OCI-LY1 (cell line): ENCODE data around the gene CARMIL1.

ENCODE experiments used
- H2AFZ ChIP-seq: fragments of 200-600 bp; sonication (generic), shearing (Covaris generic); 2 replicates; pipeline ENCODE4 v1.6.0; 2014; ENCODE audit warnings: antibody characterized with exemption, mild to moderate bottlenecking, low read length
- H3F3A ChIP-seq: fragments of 200-600 bp; sonication (generic), shearing (Covaris generic); 2 replicates; pipeline ENCODE4 v1.6.0; 2014; ENCODE audit warnings: mild to moderate bottlenecking, antibody characterized with exemption, low read length, moderate library complexity; ENCODE audit not compliant: insufficient read depth
- H3K27ac ChIP-seq: fragments of 200-600 bp; sonication (generic); 2 replicates; pipeline ENCODE4 v1.5.1; 2014; ENCODE audit warnings: low read length, mixed run types, mild to moderate bottlenecking, low read depth; ENCODE audit not compliant: poor library complexity, severe bottlenecking
- H3K27me3 ChIP-seq: fragments of 200-600 bp; sonication (generic); 2 replicates; pipeline ENCODE4 v1.6.0; 2014; ENCODE audit warnings: antibody characterized with exemption, mild to moderate bottlenecking, low read length, moderate library complexity; ENCODE audit not compliant: insufficient read depth
- H3K36me3 ChIP-seq: fragments of 200-600 bp; sonication (generic); 2 replicates; pipeline ENCODE4 v1.6.1; 2014; ENCODE audit warnings: mild to moderate bottlenecking, antibody characterized with exemption, low read length, moderate library complexity, mixed read lengths; ENCODE audit not compliant: insufficient read depth
- H3K4me1 ChIP-seq: fragments of 200-600 bp; sonication (generic); 2 replicates; pipeline ENCODE4 v1.5.1; 2014; ENCODE audit warnings: mild to moderate bottlenecking, low read length, moderate library complexity; ENCODE audit not compliant: insufficient read depth, severe bottlenecking
- H3K4me2 ChIP-seq: fragments of 200-600 bp; sonication (generic), shearing (Covaris generic); 2 replicates; pipeline ENCODE4 v1.6.1; 2014; ENCODE audit warnings: low read length
- H3K4me3 ChIP-seq: fragments of 200-600 bp; sonication (generic); 2 replicates; pipeline ENCODE4 v1.5.1; 2014; ENCODE audit warnings: low read length, low read depth, mild to moderate bottlenecking, mixed read lengths; ENCODE audit not compliant: poor library complexity, severe bottlenecking
- H3K79me2 ChIP-seq: fragments of 200-600 bp; shearing (Covaris generic); 2 replicates; pipeline ENCODE4 v1.6.1; 2016; ENCODE audit warnings: mixed run types, low read length, mixed read lengths; ENCODE audit not compliant: insufficient read depth
- H3K9ac ChIP-seq: fragments of 200-600 bp; sonication (generic), shearing (Covaris generic); 2 replicates; pipeline ENCODE4 v1.6.1; 2014; ENCODE audit warnings: mild to moderate bottlenecking, low read length, mixed read lengths
- H3K9me2 ChIP-seq: fragments of 200-600 bp; sonication (generic), shearing (Covaris generic); 2 replicates; pipeline ENCODE4 v1.6.1; 2014; ENCODE audit warnings: low read depth, mild to moderate bottlenecking, low read length, mixed read lengths
- H3K9me3 ChIP-seq: fragments of 200-600 bp; shearing (Covaris generic); 2 replicates; pipeline ENCODE4 v1.6.1; 2014; ENCODE audit warnings: low read length, mixed read lengths
- H4K20me1 ChIP-seq: fragments of 200-600 bp; sonication (generic), shearing (Covaris generic); 2 replicates; pipeline ENCODE4 v1.6.0; 2016; ENCODE audit warnings: mild to moderate bottlenecking, low read length; ENCODE audit not compliant: insufficient read depth
- EZH2 ChIP-seq: fragments of 200-600 bp; sonication (generic), shearing (Covaris generic); IDR thresholded peaks from 2 replicates; pipeline ENCODE4 v1.8.0; 2017; ENCODE audit warnings: borderline replicate concordance, mixed run types, mild to moderate bottlenecking, antibody characterized with exemption, low read length, moderate library complexity, mixed read lengths
- TF ChIP-seq, protein P1 (sequence below): fragments of 200-600 bp; sonication (generic), shearing (Covaris generic); IDR thresholded peaks from 2 replicates; pipeline ENCODE4 v1.5.1; 2017; ENCODE audit warnings: mild to moderate bottlenecking, antibody characterized with exemption, low read length, moderate library complexity, mixed read lengths

CARMIL1 gene

DNA sequence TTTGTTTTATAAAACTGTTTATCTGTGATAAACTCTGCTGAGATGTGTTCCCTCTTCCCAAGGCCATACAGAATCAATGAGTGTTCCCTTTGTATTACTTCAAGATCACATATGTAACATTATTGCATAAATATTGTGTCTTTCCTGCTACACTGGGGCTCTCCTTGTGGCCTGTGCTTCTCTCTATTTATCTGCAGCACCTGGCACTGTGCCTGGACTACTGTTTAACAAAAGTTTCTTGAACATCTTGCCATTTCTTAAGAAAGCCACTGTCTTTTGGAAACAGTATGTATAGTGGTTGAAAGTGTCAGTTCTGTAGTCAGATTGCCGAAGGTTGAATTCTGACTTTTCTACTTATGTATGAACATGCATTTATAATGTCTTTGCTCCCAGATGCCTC is 203.8 kb downstream of the CARMIL1 start:
- H3K4me3 ChIP-seq: no peak overlapping the region
- H3K27me3 ChIP-seq: no peaks in the 10 kb centered on the region
- no peak overlapping the region for H2AFZ ChIP-seq
- H4K20me1 ChIP-seq: no peaks in the 10 kb centered on the region
- peak overlapping the region; percentile 29 for H3K27ac ChIP-seq
- no peak overlapping the region for H3K4me2 ChIP-seq
- no peaks in the 10 kb centered on the region for H3K9me3 ChIP-seq
- TF ChIP-seq EZH2: no peak
- TF ChIP-seq, protein P1, sequence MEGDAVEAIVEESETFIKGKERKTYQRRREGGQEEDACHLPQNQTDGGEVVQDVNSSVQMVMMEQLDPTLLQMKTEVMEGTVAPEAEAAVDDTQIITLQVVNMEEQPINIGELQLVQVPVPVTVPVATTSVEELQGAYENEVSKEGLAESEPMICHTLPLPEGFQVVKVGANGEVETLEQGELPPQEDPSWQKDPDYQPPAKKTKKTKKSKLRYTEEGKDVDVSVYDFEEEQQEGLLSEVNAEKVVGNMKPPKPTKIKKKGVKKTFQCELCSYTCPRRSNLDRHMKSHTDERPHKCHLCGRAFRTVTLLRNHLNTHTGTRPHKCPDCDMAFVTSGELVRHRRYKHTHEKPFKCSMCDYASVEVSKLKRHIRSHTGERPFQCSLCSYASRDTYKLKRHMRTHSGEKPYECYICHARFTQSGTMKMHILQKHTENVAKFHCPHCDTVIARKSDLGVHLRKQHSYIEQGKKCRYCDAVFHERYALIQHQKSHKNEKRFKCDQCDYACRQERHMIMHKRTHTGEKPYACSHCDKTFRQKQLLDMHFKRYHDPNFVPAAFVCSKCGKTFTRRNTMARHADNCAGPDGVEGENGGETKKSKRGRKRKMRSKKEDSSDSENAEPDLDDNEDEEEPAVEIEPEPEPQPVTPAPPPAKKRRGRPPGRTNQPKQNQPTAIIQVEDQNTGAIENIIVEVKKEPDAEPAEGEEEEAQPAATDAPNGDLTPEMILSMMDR: no peak
- H3K9ac ChIP-seq: no peak overlapping the region
- H3K4me1 ChIP-seq: peaks cover 14% of the 10 kb centered on the region
- no peaks in the 10 kb centered on the region for H3F3A ChIP-seq
- H3K9me2 ChIP-seq: no peaks in the 10 kb centered on the region
- H3K79me2 ChIP-seq: no peaks in the 10 kb centered on the region
- H3K36me3 ChIP-seq: peaks cover 17% of the 10 kb centered on the region; the same call in 1 of the 2 replicates

DNA sequence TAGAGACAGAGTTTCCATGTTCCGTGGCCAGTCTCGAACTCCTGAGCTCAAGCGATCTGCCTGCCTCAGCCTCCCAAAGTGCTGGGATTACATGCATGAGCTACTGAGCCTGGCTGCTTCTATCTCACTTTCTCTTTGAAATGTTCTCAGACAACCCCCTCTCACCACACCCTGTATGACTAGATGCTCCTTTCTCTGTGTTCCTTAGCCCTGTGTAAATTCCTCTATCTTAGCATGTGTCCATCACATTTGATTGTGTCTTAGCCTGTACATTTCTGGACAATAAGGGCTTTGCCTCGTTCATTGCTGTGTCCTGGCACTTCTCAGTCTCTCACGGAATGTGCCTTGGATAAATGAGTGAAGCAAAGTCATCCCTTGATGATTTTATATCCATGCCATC is 204.8 kb downstream of the CARMIL1 start:
- Histone ChIP-seq H3K36me3 (peaks cover 21% of the 10 kb centered on the region; the same call in 1 of the 2 replicates), H3K27ac (no peak overlapping the region), H3K27me3 (no peaks in the 10 kb centered on the region), H3K79me2 (no peaks in the 10 kb centered on the region), H3F3A (no peaks in the 10 kb centered on the region), H3K4me1 (peaks cover 14% of the 10 kb centered on the region), H4K20me1 (no peaks in the 10 kb centered on the region), H2AFZ (no peak overlapping the region), H3K4me2 (no peak overlapping the region), H3K9me2 (no peaks in the 10 kb centered on the region), H3K9me3 (no peaks in the 10 kb centered on the region), H3K4me3 (no peak overlapping the region), H3K9ac (no peak overlapping the region)
- TF ChIP-seq, protein P1: no peak
- no peak for TF ChIP-seq EZH2

DNA sequence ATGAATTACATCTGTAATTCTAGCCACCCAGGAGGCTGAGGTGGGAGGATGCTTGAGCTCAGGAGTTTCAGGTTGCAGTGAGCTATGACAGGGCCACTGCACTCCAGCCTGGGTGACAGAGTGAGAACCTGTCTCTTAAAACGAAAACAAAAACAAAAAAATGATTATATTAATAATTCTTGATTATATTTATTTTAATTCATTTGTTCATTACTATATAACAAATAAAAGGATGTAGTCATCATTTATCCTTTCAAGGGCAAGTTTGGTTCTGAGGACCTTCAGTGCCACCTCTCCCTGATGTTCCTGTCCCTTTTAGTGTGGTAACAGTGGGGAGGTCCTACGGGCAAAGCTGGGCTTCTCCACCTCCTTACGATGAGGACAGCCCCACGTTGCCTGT is 205.7 kb downstream of the CARMIL1 start:
- Histone ChIP-seq H3K4me3 (no peak overlapping the region), H4K20me1 (no peaks in the 10 kb centered on the region), H3K27ac (no peak overlapping the region), H3F3A (no peaks in the 10 kb centered on the region), H3K27me3 (no peaks in the 10 kb centered on the region), H3K4me1 (peaks cover 21% of the 10 kb centered on the region), H3K4me2 (no peak overlapping the region), H3K9me2 (no peaks in the 10 kb centered on the region), H2AFZ (no peak overlapping the region), H3K9me3 (no peaks in the 10 kb centered on the region), H3K79me2 (no peaks in the 10 kb centered on the region), H3K36me3 (peaks cover 21% of the 10 kb centered on the region; the same call in 1 of the 2 replicates), H3K9ac (no peak overlapping the region)
- no peak for TF ChIP-seq EZH2
- TF ChIP-seq, protein P1: no peak
